Esophagus squamous epithelium (tissue), 5 donors: ENCODE data around the gene FHAD1. TPM values are rescaled to one million over a fixed set of nuclear protein-coding genes. Genes with fewer than 3 reads are reported as not detected.

ENCODE experiments used
- DNase-seq: peaks from one replicate; lab custom pipeline; 2025; lab: John Stamatoyannopoulos, UW
- H3K27ac ChIP-seq, 4 donors: fragments of 200-600 bp; sonication (generic); one replicate each; pipeline ENCODE4 v1.5.1; 2016 to 2019; ENCODE audit warnings: mild to moderate bottlenecking in 1 of 4
- H3K27me3 ChIP-seq, 4 donors: fragments of 200-600 bp; sonication (generic); 1 replicate in 3 of 4; 2 replicates in 1 of 4; pipeline versions ENCODE4 v1.5.1 to v1.6.0; 2017 to 2021; ENCODE audit warnings: antibody characterized with exemption in 1 of 4
- H3K36me3 ChIP-seq, 3 donors: fragments of 200-600 bp; sonication (generic); one replicate each; pipeline ENCODE4 v1.5.1; 2016 to 2019
- H3K4me1 ChIP-seq, 3 donors: fragments of 200-600 bp; sonication (generic); one replicate each; pipeline ENCODE4 v1.5.1; 2017 to 2019
- H3K4me3 ChIP-seq, 4 donors: fragments of 200-600 bp; sonication (generic); 1 replicate in 3 of 4; 2 replicates in 1 of 4; pipeline ENCODE4 v1.5.1; 2016 to 2019; ENCODE audit warnings: mild to moderate bottlenecking in 2 of 4, moderate library complexity in 1 of 4
- H3K9me3 ChIP-seq, 3 donors: fragments of 200-600 bp; sonication (generic); one replicate each; pipeline ENCODE4 v1.5.1; 2016 to 2019
- POLR2A ChIP-seq, 4 donors: fragments of 450-650 bp; IDR thresholded peaks; one replicate each; pipeline ENCODE4 v1.6.1; 2017; ENCODE audit warnings: antibody characterized with exemption in 4 of 4, mild to moderate bottlenecking in 4 of 4, moderate library complexity in 3 of 4
- WGBS, 2 donors: methylation state at CpG; one replicate each; pipeline ENCODE4 v1.1.5; 2018; 5-methylcytosine and 5-hydroxymethylcytosine counted together
- intact Hi-C: fragments of 100-400 bp; cut with DNase I; formaldehyde crosslinking; loops from one replicate; pipeline ENCODE4 v1.15.0; 2022
- total RNA-seq, 4 donors: library from RNA; depleted of rRNA; stranded (reverse); fragments of >200 nt; gene quantifications; one replicate each; pipeline ENCODE4 v1.1.0, GENCODE V29; 2016
- TF ChIP-seq, protein P1 (sequence below), 6 experiments: fragments of 450-650 bp in 4 of 6; fragments of 200-600 bp in 2 of 6; sonication (generic) in 2 of 6; IDR thresholded peaks; one replicate each; pipeline ENCODE4 v1.5.1; 2016 to 2019; ENCODE audit warnings: antibody characterized with exemption in 6 of 6, mild to moderate bottlenecking in 4 of 6, moderate library complexity in 4 of 6
- donor health status: DM: yes; HTN: yes; CAD: no.

The FHAD1 gene
- total RNA-seq, 4 donors from 2014 or later: 0.57 TPM; not detected in 3

DNA sequence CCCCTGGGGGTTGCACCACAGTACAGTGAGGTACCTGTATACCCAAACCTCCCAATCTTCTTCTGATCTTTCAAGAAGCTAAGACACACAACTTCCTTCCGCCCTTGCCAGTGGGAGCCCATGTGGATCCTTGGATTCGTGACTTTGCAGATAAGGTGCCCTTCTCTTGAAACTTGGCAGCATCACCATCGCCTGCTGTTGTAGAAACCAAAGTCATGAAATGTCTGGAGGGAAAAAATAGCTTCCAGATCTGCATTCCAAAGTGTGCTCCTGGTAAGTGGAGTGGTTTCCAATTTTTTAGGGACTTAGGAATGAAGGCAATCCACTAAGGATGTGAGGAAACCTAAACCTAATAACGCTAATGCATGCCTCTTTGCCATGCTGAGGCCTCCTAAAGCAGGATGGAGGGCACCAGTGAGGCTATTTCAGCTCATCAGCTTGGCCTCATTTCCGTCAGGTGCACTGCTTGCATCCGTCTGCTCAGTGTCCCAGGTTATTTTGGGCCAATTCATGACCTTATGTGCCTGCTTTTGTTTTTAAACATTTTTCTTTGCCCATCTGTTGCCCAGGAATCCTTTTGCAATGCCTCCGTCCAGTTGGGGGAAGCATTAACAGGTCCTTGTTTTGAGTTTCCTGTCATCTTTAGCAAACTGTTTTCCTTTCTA, 154.5 kb downstream of the FHAD1 start:
- Histone ChIP-seq H3K4me3 (no peak overlapping the region), H3K9me3 (peaks cover 0 to 11% (median 9%) of the 10 kb centered on the region in 3 donors), H3K27ac (peak overlapping the region; percentile 5 to 72 (median 56)), H3K36me3 (no peaks in the 10 kb centered on the region), H3K4me1 (peaks cover 0 to 20% (median 5%) of the 10 kb centered on the region in 3 donors), H3K27me3 (no peaks in the 10 kb centered on the region)
- 74 to 79% methylated on average over 7 of the region's 7 CpGs for WGBS, 2 donors
- no peak for DNase-seq
- intact Hi-C loops: no loop called here
- TF ChIP-seq, protein P1, sequence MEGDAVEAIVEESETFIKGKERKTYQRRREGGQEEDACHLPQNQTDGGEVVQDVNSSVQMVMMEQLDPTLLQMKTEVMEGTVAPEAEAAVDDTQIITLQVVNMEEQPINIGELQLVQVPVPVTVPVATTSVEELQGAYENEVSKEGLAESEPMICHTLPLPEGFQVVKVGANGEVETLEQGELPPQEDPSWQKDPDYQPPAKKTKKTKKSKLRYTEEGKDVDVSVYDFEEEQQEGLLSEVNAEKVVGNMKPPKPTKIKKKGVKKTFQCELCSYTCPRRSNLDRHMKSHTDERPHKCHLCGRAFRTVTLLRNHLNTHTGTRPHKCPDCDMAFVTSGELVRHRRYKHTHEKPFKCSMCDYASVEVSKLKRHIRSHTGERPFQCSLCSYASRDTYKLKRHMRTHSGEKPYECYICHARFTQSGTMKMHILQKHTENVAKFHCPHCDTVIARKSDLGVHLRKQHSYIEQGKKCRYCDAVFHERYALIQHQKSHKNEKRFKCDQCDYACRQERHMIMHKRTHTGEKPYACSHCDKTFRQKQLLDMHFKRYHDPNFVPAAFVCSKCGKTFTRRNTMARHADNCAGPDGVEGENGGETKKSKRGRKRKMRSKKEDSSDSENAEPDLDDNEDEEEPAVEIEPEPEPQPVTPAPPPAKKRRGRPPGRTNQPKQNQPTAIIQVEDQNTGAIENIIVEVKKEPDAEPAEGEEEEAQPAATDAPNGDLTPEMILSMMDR (IDR thresholded peaks at IDR 0.05): no peak
- TF ChIP-seq POLR2A (IDR thresholded peaks at IDR 0.05): no peak

DNA sequence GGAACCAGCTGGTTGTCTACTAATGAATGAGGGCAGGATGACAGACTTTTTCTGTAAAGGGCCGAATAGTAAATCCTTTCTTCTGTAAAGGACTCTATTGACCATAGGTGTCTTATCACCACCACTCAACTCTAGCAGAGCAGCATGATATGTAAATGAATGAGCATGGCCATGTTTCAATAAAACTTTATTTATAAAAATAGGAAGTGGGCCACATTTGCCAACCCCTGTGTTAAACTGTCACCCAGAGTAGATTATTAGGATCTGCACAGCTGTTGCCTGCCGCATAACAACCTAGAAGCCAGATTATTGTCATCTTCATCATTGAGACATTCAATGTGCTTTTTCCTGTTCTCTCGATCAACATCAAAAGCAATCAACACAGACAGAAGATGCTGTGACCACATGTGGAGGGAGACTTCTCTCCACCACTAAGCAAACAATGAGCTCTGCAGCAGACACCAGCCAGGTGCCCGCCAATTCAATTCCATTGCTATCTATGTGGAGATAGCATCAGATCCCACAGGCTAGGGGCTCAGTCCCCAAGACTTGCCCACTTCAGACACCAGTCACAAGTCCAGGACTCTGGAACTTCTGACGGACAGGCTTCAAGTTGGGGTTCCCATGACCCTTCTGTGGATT, 155.9 kb downstream of the FHAD1 start:
- Histone ChIP-seq H3K36me3 (no peaks in the 10 kb centered on the region), H3K4me1 (peaks cover 0 to 34% (median 18%) of the 10 kb centered on the region in 3 donors), H3K4me3 (no peak overlapping the region), H3K27ac (no peak overlapping the region), H3K27me3 (no peaks in the 10 kb centered on the region), H3K9me3 (peaks cover 0 to 11% (median 9%) of the 10 kb centered on the region in 3 donors)
- intact Hi-C loops: no loop called here
- TF ChIP-seq, protein P1 (IDR thresholded peaks at IDR 0.05): no peak
- no peak for TF ChIP-seq POLR2A (IDR thresholded peaks at IDR 0.05)
- no peak for DNase-seq
- 91% methylated on average over 4 to 5 of the region's 5 CpGs for WGBS, 2 donors

- Histone ChIP-seq H3K9me3 (peaks cover 0 to 11% (median 7%) of the 10 kb centered on the region in 3 donors), H3K4me3 (no peak overlapping the region), H3K27me3 (no peaks in the 10 kb centered on the region), H3K36me3 (no peaks in the 10 kb centered on the region), H3K4me1 (peaks cover 0 to 37% (median 21%) of the 10 kb centered on the region in 3 donors), H3K27ac (no peak overlapping the region)
- intact Hi-C loops: no loop called here
- no peak for DNase-seq
- 89 to 94% methylated on average over 7 to 9 of the region's 9 CpGs for WGBS, 2 donors
- TF ChIP-seq, protein P1 (IDR thresholded peaks at IDR 0.05): no peak
- TF ChIP-seq POLR2A (IDR thresholded peaks at IDR 0.05): no peak
Measured at GRCh38 chr1:15403962-15404580, 157.0 kb downstream of the FHAD1 start.

DNA sequence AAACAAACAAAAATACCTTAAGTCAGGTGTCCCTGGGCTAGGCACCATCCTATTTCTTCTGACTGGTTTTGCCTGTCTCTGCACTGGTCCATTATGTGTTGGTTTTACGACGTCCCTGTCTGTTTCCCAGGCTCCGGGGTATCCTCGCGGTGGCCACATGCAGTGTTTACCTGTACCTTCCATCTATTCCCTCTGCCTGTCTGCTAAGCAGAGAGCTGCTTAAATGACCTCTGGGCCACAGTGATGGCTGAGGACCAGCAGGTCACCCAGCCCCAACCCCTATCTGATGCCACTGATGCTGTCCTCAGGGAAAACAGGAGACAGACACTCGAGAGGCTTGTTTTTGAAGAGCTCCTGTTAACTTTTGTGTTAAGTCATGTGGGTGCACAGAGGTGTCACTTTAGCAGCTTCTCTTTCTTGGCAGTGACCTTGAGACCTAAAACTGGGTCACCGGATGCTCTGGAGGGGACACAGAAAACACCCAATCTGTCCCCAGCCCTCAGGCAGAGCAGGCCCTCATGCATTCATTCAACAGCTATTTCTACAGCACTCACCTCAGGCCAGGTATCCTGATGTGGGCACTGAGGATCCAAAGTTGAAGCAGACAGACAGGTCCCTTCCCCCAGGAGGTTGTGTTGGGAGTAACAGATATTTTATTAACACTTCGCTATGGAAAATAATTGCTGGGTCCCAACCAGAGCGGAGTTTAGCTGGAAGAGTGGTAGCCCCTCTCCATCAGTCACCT, 158.3 kb downstream of the FHAD1 start:
- no peak overlapping the region for H3K4me3 ChIP-seq
- intact Hi-C loops: no loop called here
- H3K9me3 ChIP-seq: no peaks in the 10 kb centered on the region
- WGBS, 2 donors: 80 to 95% methylated on average over 9 of the region's 9 CpGs
- peaks cover 0 to 37% (median 24%) of the 10 kb centered on the region in 3 donors for H3K4me1 ChIP-seq
- TF ChIP-seq, protein P1 (IDR thresholded peaks at IDR 0.05): no peak
- no peaks in the 10 kb centered on the region for H3K36me3 ChIP-seq
- no peak for DNase-seq
- H3K27me3 ChIP-seq: no peaks in the 10 kb centered on the region
- H3K27ac ChIP-seq: no peak overlapping the region
